ENCODE measurements around the gene DCUN1D2.

Gene DCUN1D2

DNA sequence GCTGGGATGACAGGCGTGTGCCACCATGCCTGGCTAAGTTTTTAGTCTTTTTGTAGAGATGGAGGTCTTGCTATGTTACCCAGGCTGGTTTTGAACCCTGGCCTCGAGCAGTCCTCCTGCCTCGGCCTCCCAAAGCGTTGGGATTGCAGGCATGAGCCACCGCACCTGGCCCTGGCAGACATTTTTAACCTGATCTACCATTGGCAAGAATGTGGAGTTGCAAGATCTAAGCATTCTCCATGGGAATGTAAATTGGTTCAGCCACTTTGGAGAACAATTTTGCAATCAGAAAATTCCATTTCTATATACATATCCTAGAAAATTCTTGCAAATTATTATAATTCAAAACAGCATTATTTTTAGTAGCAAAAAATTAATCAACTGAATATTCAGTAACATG, 24.3 kb upstream of the DCUN1D2 start:
- H3K27me3 ChIP-seq = no peaks in the 10 kb centered on the region
- no peaks in the 10 kb centered on the region; a peak in 1 of 22 replicates for H4K20me1 ChIP-seq
- no peak overlapping the region for H3K9ac ChIP-seq
- no peak overlapping the region for H3K27ac ChIP-seq
- H3K36me3 ChIP-seq = peaks cover 41 to 78% (median 63%) of the 10 kb centered on the region in 11 experiments
- H3K4me2 ChIP-seq = no peak overlapping the region
- TF ChIP-seq Cebpa-rat (IDR thresholded peaks at IDR 0.05) = no peak
- H3K4me1 ChIP-seq = peaks cover 0 to 30% (median 23%) of the 10 kb centered on the region in 10 experiments; a peak in 18 of 20 replicates
- no peak overlapping the region for H3K4me3 ChIP-seq
- H3K9me3 ChIP-seq (replicated peaks in 1 of 11) = no peaks in the 10 kb centered on the region

DNA sequence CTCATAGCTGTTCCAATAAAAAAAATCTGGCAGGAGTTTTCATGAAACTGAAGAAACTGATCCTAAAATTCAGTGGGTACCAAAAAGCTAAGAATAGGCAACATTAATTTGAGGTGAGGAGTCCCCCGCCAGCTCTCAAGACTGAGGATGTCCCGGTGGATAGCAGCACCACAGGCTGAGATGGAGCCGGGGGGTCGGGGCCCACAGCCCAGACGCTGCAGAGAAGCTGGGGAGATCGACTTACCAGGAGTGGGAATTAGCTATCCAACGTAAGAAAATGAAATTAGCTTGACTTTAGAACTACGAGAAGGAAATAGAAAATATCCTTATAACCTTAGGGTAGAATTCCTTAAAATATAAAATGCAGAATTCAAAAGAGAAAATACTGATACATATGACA, 23.2 kb upstream of the DCUN1D2 start:
- Histone ChIP-seq H3K9me3 (replicated peaks in 1 of 11) (no peaks in the 10 kb centered on the region), H3K4me2 (no peak overlapping the region), H3K4me3 (no peak overlapping the region), H3K36me3 (peaks cover 44 to 80% (median 66%) of the 10 kb centered on the region in 11 experiments), H3K27me3 (no peaks in the 10 kb centered on the region), H3K27ac (no peak overlapping the region), H4K20me1 (peaks cover 0 to 10% (median 0%) of the 10 kb centered on the region in 11 experiments; a peak in 5 of 22 replicates), H3K4me1 (peaks cover 0 to 30% (median 23%) of the 10 kb centered on the region in 10 experiments; a peak in 18 of 20 replicates), H3K9ac (no peak overlapping the region)
- TF ChIP-seq Cebpa-rat (IDR thresholded peaks at IDR 0.05) = no peak

DNA sequence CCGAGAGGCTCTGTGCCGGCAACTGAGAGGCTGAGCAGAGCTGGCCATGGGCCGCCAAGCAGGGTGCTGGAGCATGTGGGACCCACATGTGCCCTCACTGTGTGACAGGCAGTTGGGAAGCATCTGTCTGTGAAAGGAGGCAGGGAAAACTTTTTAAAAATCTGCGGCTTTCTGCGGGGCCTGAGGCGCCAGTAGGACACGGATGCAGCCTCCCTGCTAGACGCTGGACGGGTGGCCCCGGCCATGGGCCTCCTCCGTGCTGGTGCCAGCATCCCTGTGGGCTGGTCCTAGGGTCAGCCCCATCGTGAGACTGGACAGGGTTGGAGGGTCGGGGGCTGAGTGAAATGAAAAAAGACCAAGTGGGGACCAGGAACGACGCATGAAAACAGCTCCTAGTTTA, 20.9 kb upstream of the DCUN1D2 start:
- peaks cover 0 to 24% (median 12%) of the 10 kb centered on the region in 10 experiments; a peak in 18 of 20 replicates for H3K4me1 ChIP-seq
- H3K27me3 ChIP-seq = no peaks in the 10 kb centered on the region
- H4K20me1 ChIP-seq = peaks cover 0 to 28% (median 0%) of the 10 kb centered on the region in 11 experiments; a peak in 8 of 22 replicates
- H3K9ac ChIP-seq = no peak overlapping the region; a peak in 1 of 22 replicates
- H3K27ac ChIP-seq = peak overlapping the region in 2 of 11 experiments; percentile 6 to 23; a peak in 2 of 22 replicates
- no peaks in the 10 kb centered on the region for H3K9me3 ChIP-seq (replicated peaks in 1 of 11)
- H3K36me3 ChIP-seq = peaks cover 45 to 100% (median 80%) of the 10 kb centered on the region in 11 experiments
- no peak overlapping the region for H3K4me3 ChIP-seq
- H3K4me2 ChIP-seq = no peak overlapping the region
- no peak for TF ChIP-seq Cebpa-rat (IDR thresholded peaks at IDR 0.05)

- H3K27ac ChIP-seq = peak overlapping the region in 2 of 11 experiments; percentile 6 to 23; a peak in 2 of 22 replicates
- H3K4me3 ChIP-seq = no peak overlapping the region
- no peak overlapping the region for H3K4me2 ChIP-seq
- peaks cover 0 to 30% (median 0%) of the 10 kb centered on the region in 11 experiments; a peak in 8 of 22 replicates for H4K20me1 ChIP-seq
- H3K27me3 ChIP-seq = no peaks in the 10 kb centered on the region
- H3K9me3 ChIP-seq (replicated peaks in 1 of 11) = no peaks in the 10 kb centered on the region
- TF ChIP-seq Cebpa-rat (IDR thresholded peaks at IDR 0.05) = no peak
- no peak overlapping the region; a peak in 1 of 22 replicates for H3K9ac ChIP-seq
- H3K4me1 ChIP-seq = peaks cover 2 to 26% (median 13%) of the 10 kb centered on the region in 10 experiments
- peaks cover 40 to 97% (median 75%) of the 10 kb centered on the region in 11 experiments for H3K36me3 ChIP-seq
These were observed 20.4 kb upstream of the DCUN1D2 start for GRCh38 chr13:113510871-113511270.

- Histone ChIP-seq H3K4me3 (no peak overlapping the region), H3K27ac (no peak overlapping the region; a peak in 2 of 22 replicates), H4K20me1 (peaks cover 0 to 38% (median 0%) of the 10 kb centered on the region in 11 experiments; a peak in 9 of 22 replicates), H3K4me2 (no peak overlapping the region), H3K9ac (no peak overlapping the region), H3K27me3 (no peaks in the 10 kb centered on the region), H3K36me3 (peaks cover 39 to 95% (median 74%) of the 10 kb centered on the region in 11 experiments), H3K4me1 (peaks cover 8 to 31% (median 18%) of the 10 kb centered on the region in 10 experiments), H3K9me3 (replicated peaks in 1 of 11) (no peaks in the 10 kb centered on the region)
- no peak for TF ChIP-seq Cebpa-rat (IDR thresholded peaks at IDR 0.05)
These were observed 19.5 kb upstream of the DCUN1D2 start for GRCh38 chr13:113509989-113510388.

DNA sequence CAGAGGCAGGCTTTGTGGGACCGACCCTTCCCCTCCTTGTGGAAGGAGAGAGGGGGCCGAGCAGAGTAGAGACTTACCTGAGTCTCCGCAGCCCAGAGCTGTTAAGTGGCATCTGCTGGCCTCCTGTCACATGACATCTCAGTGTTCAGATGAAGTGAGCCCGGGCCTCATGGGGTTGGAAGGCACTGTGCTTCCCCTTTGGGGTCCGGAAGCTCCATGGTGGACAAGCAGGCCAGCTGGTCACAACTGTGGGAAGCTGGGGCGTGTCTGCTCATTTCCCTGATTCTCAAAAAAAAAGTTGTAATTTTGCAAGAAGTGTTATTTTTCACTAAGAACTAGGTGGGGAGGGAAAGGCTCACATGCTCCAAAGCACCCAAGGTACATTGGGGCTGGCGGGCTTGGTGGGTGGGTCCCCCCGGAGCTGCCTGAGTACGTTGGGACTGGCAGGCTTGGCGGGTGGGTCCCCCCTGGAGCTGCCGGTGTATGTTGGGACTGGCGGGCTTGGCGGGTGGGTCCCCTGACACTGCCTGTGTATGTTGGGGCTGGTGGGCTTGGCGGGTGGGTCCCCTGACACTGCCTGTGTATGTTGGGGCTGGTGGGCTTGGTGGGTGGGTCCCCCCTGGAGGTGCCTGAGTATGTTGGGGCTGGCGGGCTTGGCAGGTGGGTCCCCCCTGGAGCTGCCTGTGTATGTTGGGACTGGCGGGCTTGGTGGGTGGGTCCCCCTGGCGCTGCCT, 18.2 kb upstream of the DCUN1D2 start:
- H3K4me2 ChIP-seq = no peak overlapping the region
- peaks cover 8 to 31% (median 18%) of the 10 kb centered on the region in 10 experiments for H3K4me1 ChIP-seq
- H3K9ac ChIP-seq = no peak overlapping the region
- H3K9me3 ChIP-seq (replicated peaks in 1 of 11) = no peaks in the 10 kb centered on the region
- H3K27me3 ChIP-seq = no peaks in the 10 kb centered on the region
- H3K36me3 ChIP-seq = peaks cover 46 to 95% (median 74%) of the 10 kb centered on the region in 11 experiments
- TF ChIP-seq Cebpa-rat (IDR thresholded peaks at IDR 0.05) = no peak
- H4K20me1 ChIP-seq = peaks cover 0 to 38% (median 0%) of the 10 kb centered on the region in 11 experiments; a peak in 9 of 22 replicates
- H3K4me3 ChIP-seq = no peak overlapping the region
- peak overlapping the region in 2 of 11 experiments; percentile 11 to 17; a peak in 2 of 22 replicates for H3K27ac ChIP-seq

DNA sequence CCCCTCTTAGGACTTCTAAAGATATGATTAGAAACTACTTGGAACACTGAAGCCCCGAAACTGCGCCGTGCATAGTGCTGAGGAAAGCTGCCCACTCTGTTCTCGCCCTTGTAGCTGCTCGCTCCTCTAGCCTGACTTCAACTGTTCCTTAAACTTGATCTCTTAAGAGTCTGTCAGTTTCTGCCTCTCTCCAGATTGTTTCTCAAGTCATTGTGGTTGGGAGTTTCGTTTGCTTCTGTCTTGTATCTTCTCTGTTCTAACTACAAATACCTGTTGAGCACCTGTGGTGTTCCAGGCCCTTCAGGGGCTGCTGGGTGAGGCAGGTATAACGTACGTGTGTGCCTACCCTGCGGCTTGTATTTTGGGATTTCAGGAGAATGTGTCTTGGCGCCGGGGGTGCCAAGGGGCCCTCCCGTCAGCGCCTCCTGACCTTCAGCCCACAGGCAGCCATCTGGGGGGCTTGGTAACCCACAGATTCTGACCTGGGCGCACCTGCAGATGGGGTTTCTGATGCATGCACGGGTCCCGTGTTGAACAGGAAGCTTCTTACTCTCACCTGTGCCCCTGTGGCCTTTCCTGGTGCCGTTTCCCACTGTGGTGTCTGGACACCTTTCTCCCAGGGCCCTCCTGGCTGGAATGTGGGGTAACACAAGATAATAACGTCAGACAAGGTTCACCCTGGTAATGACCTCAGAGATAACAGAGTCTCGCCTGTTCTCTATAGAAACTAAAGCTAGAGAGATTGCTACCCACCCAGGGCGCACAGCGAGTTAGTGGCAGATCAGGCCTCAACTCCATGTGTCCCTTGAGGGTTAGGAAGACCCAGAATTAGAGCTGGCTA, 17.2 kb upstream of the DCUN1D2 start:
- Histone ChIP-seq H3K4me3 (no peak overlapping the region), H3K4me2 (no peak overlapping the region), H3K36me3 (peaks cover 53 to 95% (median 74%) of the 10 kb centered on the region in 11 experiments), H3K27me3 (no peaks in the 10 kb centered on the region), H4K20me1 (peaks cover 0 to 38% (median 0%) of the 10 kb centered on the region in 11 experiments; a peak in 9 of 22 replicates), H3K9ac (peak overlapping the region in 1 of 11 experiments; percentile 44; a peak in 2 of 22 replicates), H3K27ac (peak overlapping the region in 3 of 11 experiments; percentile 17 to 51 (median 40); a peak in 2 of 22 replicates), H3K9me3 (replicated peaks in 1 of 11) (no peaks in the 10 kb centered on the region), H3K4me1 (peaks cover 8 to 31% (median 18%) of the 10 kb centered on the region in 10 experiments)
- TF ChIP-seq Cebpa-rat (IDR thresholded peaks at IDR 0.05) = no peak

DNA sequence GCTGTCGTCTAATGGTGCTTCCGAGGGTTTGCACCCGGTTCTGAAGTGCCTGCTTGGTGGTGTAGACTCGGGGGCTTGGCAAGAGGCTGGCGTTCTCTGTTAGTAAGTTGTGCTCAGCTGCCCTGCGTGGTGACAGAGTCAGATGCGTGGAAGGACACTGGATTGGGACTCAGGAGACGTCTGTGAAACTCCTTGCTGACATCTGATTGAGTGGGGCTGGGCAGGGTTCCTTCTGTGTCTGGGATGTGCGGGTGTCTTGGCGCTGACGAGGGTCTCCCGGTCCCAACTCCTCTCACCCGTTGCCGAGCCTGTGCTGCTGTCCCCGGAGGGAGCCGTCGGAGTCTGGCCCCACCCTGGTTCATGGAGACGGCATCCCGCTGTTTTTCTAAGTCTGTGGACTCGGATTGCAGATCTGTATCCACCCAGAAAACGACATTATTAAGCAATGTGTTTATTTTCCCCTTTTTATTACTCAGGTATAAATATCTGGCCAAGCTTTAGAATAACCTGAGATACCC, 16.4 kb upstream of the DCUN1D2 start:
- no peak overlapping the region for H3K4me3 ChIP-seq
- no peak for TF ChIP-seq Cebpa-rat (IDR thresholded peaks at IDR 0.05)
- H3K27me3 ChIP-seq = no peaks in the 10 kb centered on the region
- peak overlapping the region in 6 of 11 experiments; percentile 6 to 55 (median 46); a peak in 5 of 22 replicates for H3K27ac ChIP-seq
- peak overlapping the region in 4 of 11 experiments; percentile 18 to 44 (median 32); a peak in 5 of 22 replicates for H3K9ac ChIP-seq
- no peaks in the 10 kb centered on the region for H3K9me3 ChIP-seq (replicated peaks in 1 of 11)
- peaks cover 61 to 95% (median 81%) of the 10 kb centered on the region in 11 experiments for H3K36me3 ChIP-seq
- H3K4me1 ChIP-seq = peaks cover 8 to 27% (median 17%) of the 10 kb centered on the region in 10 experiments
- peak overlapping the region in 8 of 11 experiments; percentile 39 to 69 (median 56); a peak in 15 of 22 replicates for H3K4me2 ChIP-seq
- peaks cover 0 to 38% (median 0%) of the 10 kb centered on the region in 11 experiments; a peak in 9 of 22 replicates for H4K20me1 ChIP-seq
